CD14-positive monocyte (primary cell): Measurements from ENCODE around the gene TRMU. TPM values are rescaled to one million over a fixed set of nuclear protein-coding genes. Genes with fewer than 3 reads are reported as not detected.
A peak's percentile ranks its signal among the peaks of the same experiment; 100 is the strongest.

ENCODE experiments used
- DNase-seq, 3 donors: peaks; one replicate each; pipeline ENCODE4 v3.0.0-alpha.2; 2011 to 2022
- H2AFZ ChIP-seq: 2 replicates; pipeline ENCODE4 v1.6.0; 2012; ENCODE audit warnings: mild to moderate bottlenecking, low read depth, low read length, inconsistent platforms; ENCODE audit not compliant: insufficient read depth, poor library complexity, severe bottlenecking
- H3K27ac ChIP-seq, 2 donors: 1 replicate in 1 of 2; 2 replicates in 1 of 2; pipeline ENCODE4 v1.5.1; 2012 to 2013; ENCODE audit warnings: low read length in 2 of 2, control low read depth in 1 of 2, inconsistent platforms in 1 of 2, low read depth in 1 of 2, mild to moderate bottlenecking in 1 of 2
- H3K27me3 ChIP-seq, 2 donors: one replicate each; pipeline versions ENCODE4 v1.6.0 to v1.6.1; 2011 to 2013; ENCODE audit warnings: low read length in 2 of 2; ENCODE audit not compliant: control insufficient read depth in 2 of 2, insufficient read depth in 2 of 2
- H3K36me3 ChIP-seq, 2 donors: replicated peaks in 1 of 2; 1 replicate in 1 of 2; 2 replicates in 1 of 2; pipeline versions ENCODE4 v1.5.1 to v1.6.1; 2012 to 2013; ENCODE audit warnings: low read length in 2 of 2, control low read depth in 1 of 2, inconsistent platforms in 1 of 2, mild to moderate bottlenecking in 1 of 2; ENCODE audit not compliant: insufficient read depth in 2 of 2, control insufficient read depth in 1 of 2
- H3K4me1 ChIP-seq, 2 donors: 1 replicate in 1 of 2; 2 replicates in 1 of 2; pipeline versions ENCODE4 v1.5.1 to v1.6.1; 2012 to 2013; ENCODE audit warnings: low read length in 2 of 2, control low read depth in 1 of 2, inconsistent platforms in 1 of 2, mild to moderate bottlenecking in 1 of 2, moderate library complexity in 1 of 2; ENCODE audit not compliant: insufficient read depth in 2 of 2, control insufficient read depth in 1 of 2
- H3K4me2 ChIP-seq: replicated peaks from 2 replicates; pipeline ENCODE3; 2012; ENCODE audit warnings: low read length, moderate library complexity, mild to moderate bottlenecking; ENCODE audit not compliant: poor library complexity, severe bottlenecking; ENCODE audit errors: extremely low read depth
- H3K4me3 ChIP-seq, 3 experiments: fragments of 200-600 bp in 1 of 3; sonication (generic) in 1 of 3; replicated peaks in 1 of 3; 1 replicate in 2 of 3; 2 replicates in 1 of 3; pipeline ENCODE4 v1.5.1; 2011 to 2013; ENCODE audit warnings: low read length in 3 of 3, mild to moderate bottlenecking in 3 of 3, control low read depth in 2 of 3, low read depth in 2 of 3, inconsistent platforms in 1 of 3, moderate library complexity in 1 of 3
- H3K79me2 ChIP-seq: 2 replicates; pipeline ENCODE4 v1.6.0; 2012; ENCODE audit warnings: mild to moderate bottlenecking, control low read depth, inconsistent platforms, low read length, moderate library complexity; ENCODE audit not compliant: insufficient read depth
- H3K9ac ChIP-seq: 2 replicates; pipeline ENCODE4 v1.6.0; 2017; ENCODE audit warnings: low read length, mild to moderate bottlenecking; ENCODE audit not compliant: insufficient read depth, poor library complexity, severe bottlenecking
- H3K9me3 ChIP-seq, 2 donors: replicated peaks in 1 of 2; 1 replicate in 1 of 2; 2 replicates in 1 of 2; pipeline versions ENCODE4 v1.5.1 to v1.6.1; 2012 to 2013; ENCODE audit warnings: low read length in 2 of 2, control low read depth in 1 of 2; ENCODE audit not compliant: control insufficient read depth in 1 of 2, insufficient read depth in 1 of 2
- H4K20me1 ChIP-seq: 2 replicates; pipeline ENCODE4 v1.6.0; 2012; ENCODE audit warnings: mild to moderate bottlenecking, low read length, control low read depth, moderate library complexity; ENCODE audit not compliant: insufficient read depth
- H3K27ac Mint-ChIP-seq, 7 donors: one replicate each; pipeline ENCODE4 v1.8.0; 2020; ENCODE audit warnings: mild to moderate bottlenecking in 7 of 7, mixed read lengths in 7 of 7, moderate library complexity in 6 of 7, inconsistent platforms in 2 of 7
- H3K27me3 Mint-ChIP-seq, 3 donors: one replicate each; pipeline ENCODE4 v1.8.0; 2021 to 2022; ENCODE audit warnings: low read depth in 3 of 3, mild to moderate bottlenecking in 3 of 3, mixed read lengths in 3 of 3, moderate library complexity in 3 of 3, inconsistent platforms in 1 of 3
- H3K36me3 Mint-ChIP-seq, 2 donors: one replicate each; pipeline ENCODE4 v1.8.0; 2020; ENCODE audit warnings: mixed read lengths in 2 of 2, inconsistent platforms in 1 of 2, mild to moderate bottlenecking in 1 of 2
- H3K4me1 Mint-ChIP-seq: one replicate; pipeline ENCODE4 v1.8.0; 2020; ENCODE audit warnings: mild to moderate bottlenecking, mixed read lengths
- H3K4me3 Mint-ChIP-seq, 2 donors: one replicate each; pipeline ENCODE4 v1.8.0; 2020; ENCODE audit warnings: mild to moderate bottlenecking in 2 of 2, mixed read lengths in 2 of 2, moderate library complexity in 1 of 2
- H3K9me3 Mint-ChIP-seq, 7 donors: one replicate each; pipeline ENCODE4 v1.8.0; 2020 to 2022; ENCODE audit warnings: mixed read lengths in 7 of 7, mild to moderate bottlenecking in 6 of 7, moderate library complexity in 6 of 7, inconsistent platforms in 2 of 7
- CTCF ChIP-seq: fragments of 200-600 bp; IDR thresholded peaks from one replicate; pipeline ENCODE4 v1.8.0; 2022; ENCODE audit warnings: antibody characterized with exemption, mild to moderate bottlenecking
- WGBS: methylation state at CpG from one replicate; pipeline ENCODE4 v1.1.5; 2013; ENCODE audit warnings: missing lambda C conversion rate; ENCODE audit not compliant: insufficient coverage; 5-methylcytosine and 5-hydroxymethylcytosine counted together
- intact Hi-C, 2 donors: fragments of 100-400 bp; cut with micrococcal nuclease; formaldehyde crosslinking; loops; one replicate each; pipeline versions ENCODE4 v1.15.0 to v1.15.1; 2023
- polyA plus RNA-seq, 3 donors: library from polyadenylated mRNA; depleted of rRNA in 1 of 3; unstranded in 2 of 3; stranded (reverse) in 1 of 3; fragments of 300-500 nt in 2 of 3; fragments of >200 nt in 1 of 3; fragmentation: Illumina TruSeq in 2 of 3; gene quantifications; 1 replicate in 2 of 3; 2 replicates in 1 of 3; pipeline ENCODE4 v1.2.3, GENCODE V29; 2012 to 2021

Gene TRMU
- polyA plus RNA-seq, 3 donors, result 4.7 to 32.9 (median 5.6) TPM

GRCh38 chr22:46374663-46375474 is 39.4 kb downstream of the TRMU start:
- H2AFZ ChIP-seq, result no peak overlapping the region
- H4K20me1 ChIP-seq, result no peaks in the 10 kb centered on the region
- H3K4me1 ChIP-seq, result no peaks in the 10 kb centered on the region
- H3K4me2 ChIP-seq, result no peak overlapping the region
- no peak overlapping the region for H3K27ac ChIP-seq
- no peak overlapping the region for H3K27ac Mint-ChIP-seq
- H3K36me3 ChIP-seq, result no peaks in the 10 kb centered on the region
- peaks cover 0 to 13% of the 10 kb centered on the region in 2 donors for H3K27me3 ChIP-seq
- H3K9ac ChIP-seq, result no peak overlapping the region
- peaks cover 0 to 4% of the 10 kb centered on the region in 2 donors for H3K36me3 Mint-ChIP-seq
- H3K27me3 Mint-ChIP-seq, result peaks cover 14 to 32% (median 25%) of the 10 kb centered on the region in 3 donors
- H3K4me3 Mint-ChIP-seq, result peak overlapping the region; percentile 24 to 46
- H3K79me2 ChIP-seq, result no peaks in the 10 kb centered on the region
- H3K9me3 ChIP-seq, result peaks cover 0 to 18% of the 10 kb centered on the region in 2 donors
- 85% methylated on average over 33 of the region's 38 CpGs for WGBS
- H3K4me3 ChIP-seq, result no peak overlapping the region
- intact Hi-C loops, result no loop called here
- H3K9me3 Mint-ChIP-seq, result peaks cover 9 to 25% (median 21%) of the 10 kb centered on the region in 7 donors
- no peak for DNase-seq
- no peak for TF ChIP-seq CTCF
- H3K4me1 Mint-ChIP-seq, result peaks cover 11% of the 10 kb centered on the region

GRCh38 chr22:46376111-46376510 is 40.6 kb downstream of the TRMU start:
- H3K9ac ChIP-seq, result no peak overlapping the region
- H3K36me3 ChIP-seq, result no peaks in the 10 kb centered on the region
- no peak overlapping the region for H3K27ac Mint-ChIP-seq
- intact Hi-C loops, result no loop called here
- TF ChIP-seq CTCF, result no peak
- WGBS, result 90% methylated on average over 2 of the region's 3 CpGs
- H3K4me3 ChIP-seq, result no peak overlapping the region
- no peaks in the 10 kb centered on the region for H3K79me2 ChIP-seq
- H4K20me1 ChIP-seq, result no peaks in the 10 kb centered on the region
- H3K36me3 Mint-ChIP-seq, result peaks cover 0 to 4% of the 10 kb centered on the region in 2 donors
- H3K4me1 Mint-ChIP-seq, result peaks cover 11% of the 10 kb centered on the region
- H3K9me3 Mint-ChIP-seq, result peaks cover 9 to 25% (median 21%) of the 10 kb centered on the region in 7 donors
- no peak overlapping the region for H3K4me2 ChIP-seq
- H3K4me3 Mint-ChIP-seq, result no peak overlapping the region
- H3K4me1 ChIP-seq, result no peaks in the 10 kb centered on the region
- DNase-seq, result no peak
- no peak overlapping the region for H2AFZ ChIP-seq
- peaks cover 0 to 18% of the 10 kb centered on the region in 2 donors for H3K9me3 ChIP-seq
- H3K27me3 ChIP-seq, result peaks cover 0 to 13% of the 10 kb centered on the region in 2 donors
- H3K27ac ChIP-seq, result no peak overlapping the region
- H3K27me3 Mint-ChIP-seq, result peaks cover 14 to 32% (median 19%) of the 10 kb centered on the region in 3 donors
